Psoas muscle (tissue), 8 donors: Measurements from ENCODE around the gene NR3C1. TPM values are rescaled to one million over a fixed set of nuclear protein-coding genes. Genes with fewer than 3 reads are reported as not detected.
A peak's percentile ranks its signal among the peaks of the same experiment; 100 is the strongest.

Experiments used
- ATAC-seq, 4 donors: fragments of 200-7000 bp; cut with Tn5 transposase; one replicate each; pipeline ENCODE4 v1.9.1; 2020; ENCODE audit warnings: moderate library complexity in 3 of 4, mild to moderate bottlenecking in 2 of 4
- DNase-seq, 2 donors: peaks; one replicate each; pipeline ENCODE4 v3.0.0-alpha.2; 2020
- H3K27ac ChIP-seq: fragments of 200-600 bp; one replicate; pipeline ENCODE4 v1.8.0; 2022
- H3K27me3 ChIP-seq, 3 donors: fragments of 200-600 bp in 1 of 3; one replicate each; pipeline versions ENCODE4 v1.6.1 to v1.8.0; 2013 to 2022; ENCODE audit warnings: low read length in 2 of 3, mild to moderate bottlenecking in 2 of 3, moderate library complexity in 1 of 3; ENCODE audit not compliant: insufficient read depth in 3 of 3
- H3K36me3 ChIP-seq, 2 donors: fragments of 200-600 bp in 1 of 2; one replicate each; pipeline versions ENCODE4 v1.6.1 to v1.8.0; 2013 to 2022; ENCODE audit warnings: low read depth in 1 of 2, mild to moderate bottlenecking in 1 of 2, moderate library complexity in 1 of 2; ENCODE audit not compliant: insufficient read depth in 1 of 2
- H3K4me1 ChIP-seq: fragments of 200-600 bp; one replicate; pipeline ENCODE4 v1.8.0; 2022
- H3K4me3 ChIP-seq: fragments of 200-600 bp; one replicate; pipeline ENCODE4 v1.8.0; 2022; ENCODE audit warnings: mild to moderate bottlenecking
- H3K9me3 ChIP-seq: fragments of 200-600 bp; one replicate; pipeline ENCODE4 v1.8.0; 2022
- WGBS, 3 donors: extraction: QIAGEN DNeasy Blood & Tissue Kit; methylation state at CpG; one replicate each; pipeline versions ENCODE4 v1.1.6 to v1.1.7; 2013; 5-methylcytosine and 5-hydroxymethylcytosine counted together
- intact Hi-C, 2 donors: fragments of 100-400 bp; cut with DNase I; formaldehyde crosslinking; loops; one replicate each; pipeline versions ENCODE4 v1.11.0 to v1.14.2; 2022
- long read RNA-seq, 2 donors: library from polyadenylated mRNA; unstranded; transcript quantifications; one replicate each; pipeline ENCODE4 v2.0.0, GENCODE V29; 2021
- polyA plus RNA-seq, 3 donors: library from polyadenylated mRNA; stranded (reverse); fragments of 200-250 nt; gene quantifications; one replicate each; pipeline ENCODE4 v1.2.3, GENCODE V29; 2013
- total RNA-seq, 4 donors: library from RNA; stranded (reverse); fragmentation: NEBNext Ultra II Directional in 2 of 4; extraction: Animal tissue kit (Norgen Biotek cat#: 25700) in 2 of 4; gene quantifications; one replicate each; pipeline versions ENCODE4 v1.2.1 to v1.2.4, GENCODE V29; 2021 to 2023
- TF ChIP-seq, protein P1 (sequence below): fragments of 200-600 bp; IDR thresholded peaks from one replicate; pipeline ENCODE4 v1.8.0; 2022; ENCODE audit warnings: antibody characterized with exemption
- donor health status: healthy with polysubstance abuse.
- donor health status: DM: no; HTN: no; CAD: no; lungs with moderate emphysema.
- donor health status: Bipolar disorder and iron deficiency.
- donor health status: healthy.
- donor health status: DM: yes; HTN: yes; CAD: no.
- donor health status: DM: no; HTN: no; CAD: no.
- donor health status: DM: no; HTN: no; CAD: no.
- donor health status: DM: yes; HTN: yes; CAD: no.

The NR3C1 gene
- total RNA-seq = 10 to 100 TPM; 55.8 to 89.7 (median 63.6) TPM
- 10 to 100 TPM; 16.5 to 34.5 (median 26.2) TPM for polyA plus RNA-seq
- long read RNA-seq, donor 1, full-length matches to known transcripts = 33 of 146 reads
- long read RNA-seq, donor 1, partial matches to known transcripts = 102 of 146 reads
- long read RNA-seq, donor 1, other reads (novel, unspliced or antisense) = 11 of 146 reads
- long read RNA-seq, donor 2, full-length matches to known transcripts = 64 of 211 reads
- long read RNA-seq, donor 2, partial matches to known transcripts = 135 of 211 reads
- long read RNA-seq, donor 2, other reads (novel, unspliced or antisense) = 12 of 211 reads

DNA sequence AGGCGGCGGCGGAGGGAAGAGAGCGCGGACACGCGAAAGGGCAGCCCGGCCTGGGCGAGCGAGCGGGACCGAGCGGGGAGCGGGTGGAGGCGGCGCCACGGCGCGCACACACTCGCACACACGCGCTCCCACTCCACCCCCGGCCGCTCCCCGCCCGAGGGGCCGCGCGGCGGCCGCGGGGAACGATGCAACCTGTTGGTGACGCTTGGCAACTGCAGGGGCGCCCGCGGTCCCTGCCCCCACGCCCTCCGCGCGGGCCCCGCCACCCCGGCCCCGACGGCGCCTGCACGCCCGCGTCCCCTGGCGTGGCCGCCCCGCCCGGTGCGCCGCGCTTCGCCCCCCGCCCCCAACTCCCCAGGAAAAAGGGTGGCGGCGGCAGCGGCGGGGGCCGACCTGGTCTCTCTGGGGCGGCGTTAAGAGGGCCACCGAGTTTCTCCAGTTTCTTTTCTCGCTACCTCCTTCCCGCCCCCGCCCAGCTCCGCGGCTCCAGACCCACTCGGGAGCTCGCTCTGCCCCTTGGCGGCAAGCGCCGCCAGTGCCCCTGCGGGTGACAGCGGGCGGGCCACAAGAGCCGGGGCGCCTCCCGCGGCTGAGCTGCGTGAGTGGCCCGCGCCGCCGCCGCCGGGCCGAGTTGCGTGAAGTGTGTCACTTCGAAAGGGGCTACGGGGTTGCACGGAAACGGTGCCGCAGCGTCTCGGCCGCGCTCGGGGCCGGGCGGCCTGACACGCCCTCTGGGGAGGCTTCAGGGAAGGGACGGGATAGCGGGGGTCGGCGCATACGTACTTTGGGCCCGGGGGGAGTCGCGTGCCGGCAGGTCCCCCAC, at the start of gene NR3C1:
TSS of gene NR3C1 (minus strand) at position 94 of the 823 bp plus-strand sequence. CDS start 2,847 bp downstream, outside the sequence.
- peak within 1 kb of the TSS; percentile 99 for H3K27ac ChIP-seq
- ATAC-seq (peak; percentile 71 to 77 (median 75)), DNase-seq (peak; percentile 89 to 95)
- peaks cover 0 to 14% of the 10 kb centered on the region in 2 donors for H3K36me3 ChIP-seq
- H3K9me3 ChIP-seq = no peaks in the 10 kb centered on the region
- WGBS, 3 donors = 0 to 1% (median 0%) methylated on average over 47 to 114 of the region's 114 CpGs
- peak within 1 kb of the TSS; percentile 93 for H3K4me3 ChIP-seq
- intact Hi-C loops = loop anchor here (2.0 to 10.0 kb wide), 14 partner anchors 87 to 741 kb away; no protein-coding TSS in a partner anchor
- no peaks in the 10 kb centered on the region for H3K27me3 ChIP-seq
- peaks cover 5% of the 10 kb centered on the region for H3K4me1 ChIP-seq
- TF ChIP-seq, protein P1, sequence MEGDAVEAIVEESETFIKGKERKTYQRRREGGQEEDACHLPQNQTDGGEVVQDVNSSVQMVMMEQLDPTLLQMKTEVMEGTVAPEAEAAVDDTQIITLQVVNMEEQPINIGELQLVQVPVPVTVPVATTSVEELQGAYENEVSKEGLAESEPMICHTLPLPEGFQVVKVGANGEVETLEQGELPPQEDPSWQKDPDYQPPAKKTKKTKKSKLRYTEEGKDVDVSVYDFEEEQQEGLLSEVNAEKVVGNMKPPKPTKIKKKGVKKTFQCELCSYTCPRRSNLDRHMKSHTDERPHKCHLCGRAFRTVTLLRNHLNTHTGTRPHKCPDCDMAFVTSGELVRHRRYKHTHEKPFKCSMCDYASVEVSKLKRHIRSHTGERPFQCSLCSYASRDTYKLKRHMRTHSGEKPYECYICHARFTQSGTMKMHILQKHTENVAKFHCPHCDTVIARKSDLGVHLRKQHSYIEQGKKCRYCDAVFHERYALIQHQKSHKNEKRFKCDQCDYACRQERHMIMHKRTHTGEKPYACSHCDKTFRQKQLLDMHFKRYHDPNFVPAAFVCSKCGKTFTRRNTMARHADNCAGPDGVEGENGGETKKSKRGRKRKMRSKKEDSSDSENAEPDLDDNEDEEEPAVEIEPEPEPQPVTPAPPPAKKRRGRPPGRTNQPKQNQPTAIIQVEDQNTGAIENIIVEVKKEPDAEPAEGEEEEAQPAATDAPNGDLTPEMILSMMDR = peak; percentile 74

DNA sequence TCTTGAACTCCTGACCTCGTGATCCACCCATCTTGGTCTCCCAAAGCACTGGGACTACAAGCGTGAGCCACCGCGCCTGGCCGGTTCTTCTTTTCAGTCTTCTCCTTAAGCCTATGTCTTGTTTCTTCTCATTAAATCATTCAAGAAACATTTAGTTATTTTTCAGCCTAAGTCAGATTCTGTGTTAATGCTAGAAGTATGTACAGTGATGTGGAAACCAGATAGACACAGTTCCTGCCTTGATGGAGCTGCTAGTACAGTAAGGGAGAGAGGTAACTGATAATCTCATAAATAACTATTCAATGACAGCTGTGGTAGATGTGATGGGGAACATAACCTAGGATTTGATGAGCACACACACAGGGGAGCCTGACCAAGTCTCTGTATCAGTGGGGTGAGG, 46.3 kb upstream of the NR3C1 start:
- intact Hi-C loops = no loop called here
- ATAC-seq (no peak), DNase-seq (no peak)
- H3K27me3 ChIP-seq = no peaks in the 10 kb centered on the region
- no peaks in the 10 kb centered on the region for H3K36me3 ChIP-seq
- H3K27ac ChIP-seq = no peak overlapping the region
- WGBS, 3 donors = 96 to 97% (median 96%) methylated on average over 5 of the region's 5 CpGs
- peaks cover 6% of the 10 kb centered on the region for H3K4me1 ChIP-seq
- no peak overlapping the region for H3K4me3 ChIP-seq
- H3K9me3 ChIP-seq = no peaks in the 10 kb centered on the region
- TF ChIP-seq, protein P1 = no peak

DNA sequence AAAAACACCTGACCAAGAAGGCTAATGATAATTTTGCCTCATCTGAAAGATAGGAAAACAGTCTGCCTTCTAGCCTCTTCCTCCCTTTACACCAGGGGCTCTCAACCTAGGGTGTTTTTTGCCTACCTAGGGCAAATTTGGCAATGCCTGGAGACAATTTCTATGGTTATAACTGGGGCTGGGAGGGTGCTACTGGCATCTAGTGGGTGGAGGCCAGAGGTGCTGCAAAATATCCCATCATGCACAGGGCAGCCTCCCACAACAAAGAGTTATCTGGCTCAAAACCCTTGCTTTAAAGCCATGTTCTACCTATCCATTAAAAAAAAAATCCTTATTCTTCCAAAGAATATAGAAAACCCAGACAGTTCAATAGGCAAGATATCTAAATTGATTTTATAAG, 45.0 kb upstream of the NR3C1 start:
- intact Hi-C loops = no loop called here
- Histone ChIP-seq H3K4me1 (no peaks in the 10 kb centered on the region), H3K27ac (no peak overlapping the region), H3K4me3 (no peak overlapping the region), H3K36me3 (no peaks in the 10 kb centered on the region), H3K27me3 (no peaks in the 10 kb centered on the region), H3K9me3 (no peaks in the 10 kb centered on the region)
- no peak for ATAC-seq
- TF ChIP-seq, protein P1 = no peak
- no peak for DNase-seq

DNA sequence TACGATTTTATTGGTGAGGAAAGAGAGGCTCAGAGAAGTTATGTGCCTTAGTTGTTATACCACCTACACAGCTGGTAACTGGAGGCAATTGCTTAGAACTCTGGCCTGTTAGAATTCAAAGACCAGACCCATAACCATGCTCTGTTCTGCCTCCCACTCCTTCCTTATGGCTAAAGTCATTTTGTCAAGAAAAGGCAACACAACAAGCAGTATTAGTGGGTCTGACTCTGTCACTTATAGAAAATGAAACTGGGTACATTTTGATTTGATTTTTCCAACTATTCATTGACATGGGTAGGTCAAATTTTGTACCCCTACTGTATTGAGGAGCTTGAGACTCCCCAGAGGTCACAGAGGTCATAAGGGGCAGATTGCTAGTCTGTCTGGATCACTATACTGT, 44.5 kb upstream of the NR3C1 start:
- WGBS, 3 donors = 94 to 97% (median 95%) methylated on average over 1 of the region's 1 CpG
- intact Hi-C loops = no loop called here
- H3K36me3 ChIP-seq = no peaks in the 10 kb centered on the region

More for the DNA sequence above, 44.5 kb upstream of the NR3C1 start:
- H3K4me1 ChIP-seq = no peaks in the 10 kb centered on the region
- H3K4me3 ChIP-seq = no peak overlapping the region
- TF ChIP-seq, protein P1 = no peak
- DNase-seq (no peak), ATAC-seq (no peak)
- H3K27me3 ChIP-seq = no peaks in the 10 kb centered on the region
- no peak overlapping the region for H3K27ac ChIP-seq
- no peaks in the 10 kb centered on the region for H3K9me3 ChIP-seq
